Pancreas (tissue), 10 donors: ENCODE data around the gene GOLGA6L7. TPM values are rescaled to one million over a fixed set of nuclear protein-coding genes. Genes with fewer than 3 reads are reported as not detected.
"Not testable (repeated sequence)": the region's sequence is repeated elsewhere in the genome, so short reads cannot be mapped to it uniquely, and the experiment has no call there.

Experiments used
- ATAC-seq, 4 donors: fragments of 200-7000 bp; cut with Tn5 transposase; one replicate each; pipeline versions ENCODE4 v1.8.0 to v1.9.1; 2020; ENCODE audit warnings: mild to moderate bottlenecking in 4 of 4, moderate library complexity in 4 of 4
- DNase-seq, 6 donors: peaks; one replicate each; pipeline ENCODE4 v3.0.0-alpha.2; 2020
- FAIRE-seq: peaks from 2 replicates; lab custom pipeline; 2012; peaks lifted over from hg19 to GRCh38; lab: Jason Lieb, UNC
- H3K27ac ChIP-seq, 4 donors: fragments of 200-600 bp; sonication (generic); 1 replicate in 3 of 4; 2 replicates in 1 of 4; pipeline versions ENCODE4 v1.5.0 to v1.8.0; 2020
- H3K27me3 ChIP-seq, 4 donors: fragments of 200-600 bp; one replicate each; pipeline ENCODE4 v1.8.0; 2021
- H3K36me3 ChIP-seq, 3 donors: fragments of 200-600 bp; sonication (generic) in 1 of 3; one replicate each; pipeline versions ENCODE4 v1.5.0 to v1.8.0; 2020 to 2021
- H3K4me1 ChIP-seq, 3 donors: fragments of 200-600 bp; one replicate each; pipeline ENCODE4 v1.8.0; 2021
- H3K4me3 ChIP-seq, 4 donors: fragments of 200-600 bp; sonication (generic) in 2 of 4; one replicate each; pipeline versions ENCODE4 v1.5.0 to v1.8.0; 2020 to 2021
- H3K9me3 ChIP-seq, 4 donors: fragments of 200-600 bp; one replicate each; pipeline ENCODE4 v1.8.0; 2021
- WGBS, 2 donors: extraction: QIAGEN DNeasy Blood & Tissue Kit; methylation state at CpG; one replicate each; pipeline ENCODE4 v1.1.7; 2013; 5-methylcytosine and 5-hydroxymethylcytosine counted together
- intact Hi-C, 3 donors: fragments of 100-400 bp; cut with DNase I; formaldehyde crosslinking; loops; one replicate each; pipeline versions ENCODE4 v1.11.1 to v1.14.2; 2022
- polyA plus RNA-seq, 2 donors: library from polyadenylated mRNA; stranded (reverse); fragments of 200-250 nt; gene quantifications; one replicate each; pipeline ENCODE4 v1.2.3, GENCODE V29; 2013
- total RNA-seq, 6 donors: library from RNA; stranded (reverse); fragmentation: NEBNext Ultra II Directional in 4 of 6; extraction: Animal tissue kit (Norgen Biotek cat#: 25700) in 4 of 6; gene quantifications; one replicate each; pipeline versions ENCODE4 v1.2.1 to v1.2.4, GENCODE V29; 2021 to 2023
- donor health status: healthy with polysubstance abuse.
- donor health status: DM: no; HTN: no; CAD: no; lungs with moderate emphysema.
- donor health status: DM: no; HTN: no; CAD: no.
- donor health status: control.
- donor health status: control.
- donor health status: Bipolar disorder and iron deficiency.
- donor health status: DM: yes; HTN: yes; CAD: no.
- donor health status: DM: no; HTN: no; CAD: no.
- donor health status: DM: no; HTN: no; CAD: no.
- donor health status: DM: yes; HTN: yes; CAD: no.

The GOLGA6L7 gene
- total and polyA plus RNA-seq, 8 donors: not detected

DNA sequence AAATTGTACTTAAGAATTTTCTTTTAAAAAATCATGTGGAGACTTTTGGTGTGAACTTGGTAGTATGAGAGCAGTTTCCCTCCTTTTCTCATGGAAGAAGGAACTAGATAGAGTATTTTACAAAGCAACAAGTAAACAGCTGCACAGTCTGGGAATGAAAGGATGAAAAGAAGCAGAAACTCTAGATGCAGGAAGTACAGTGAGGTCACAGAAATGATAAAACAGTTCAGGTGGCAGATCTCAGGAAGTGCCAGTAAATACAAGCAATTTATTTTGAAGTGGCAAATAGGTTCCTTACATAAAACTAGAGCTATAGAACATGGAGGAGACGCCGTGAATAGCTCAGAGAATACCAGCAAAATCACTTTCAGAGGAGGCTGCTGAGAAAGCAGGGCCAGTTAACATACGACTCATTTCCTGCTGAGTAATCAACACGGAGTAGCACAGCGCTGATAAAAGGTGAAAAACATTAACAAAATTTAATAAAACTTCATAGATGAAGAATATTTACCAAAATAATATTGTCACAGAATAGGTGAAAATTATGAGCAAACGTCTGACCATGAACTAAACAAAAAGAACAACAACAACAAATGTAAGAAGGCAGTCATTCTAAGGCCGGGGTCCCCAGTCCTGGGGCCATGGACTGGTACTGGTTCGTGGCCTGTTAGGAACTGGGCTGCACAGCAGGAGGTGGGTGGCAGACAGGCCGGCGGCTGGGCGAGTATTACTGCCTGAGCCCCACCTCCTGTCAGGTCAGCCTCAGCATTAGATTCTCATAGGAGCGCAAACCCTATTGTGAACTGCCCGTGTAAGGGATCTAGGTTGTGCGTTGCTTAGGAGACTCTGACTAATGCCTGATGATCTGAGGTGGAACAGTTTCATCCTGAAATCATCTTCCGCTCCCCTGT lies 29.2 kb downstream of the GOLGA6L7 start:
- H3K27ac ChIP-seq, DNase-seq, H3K27me3 ChIP-seq, FAIRE-seq, H3K9me3 ChIP-seq, H3K4me3 ChIP-seq, intact Hi-C loops, H3K36me3 ChIP-seq, H3K4me1 ChIP-seq: not testable (repeated sequence)
- peak in 1 of 4 donors; percentile 16 for ATAC-seq
- WGBS, 2 donors: 74 to 75% methylated on average over 10 of the region's 15 CpGs

- H3K9me3 ChIP-seq, DNase-seq, FAIRE-seq, H3K4me3 ChIP-seq, intact Hi-C loops, H3K4me1 ChIP-seq, H3K27me3 ChIP-seq, H3K27ac ChIP-seq, ATAC-seq, H3K36me3 ChIP-seq: not testable (repeated sequence)
- WGBS, 2 donors: 71 to 100% methylated on average over 2 of the region's 3 CpGs
Measured at GRCh38 chr15:28818168-28818567, 30.3 kb downstream of the GOLGA6L7 start.

DNA sequence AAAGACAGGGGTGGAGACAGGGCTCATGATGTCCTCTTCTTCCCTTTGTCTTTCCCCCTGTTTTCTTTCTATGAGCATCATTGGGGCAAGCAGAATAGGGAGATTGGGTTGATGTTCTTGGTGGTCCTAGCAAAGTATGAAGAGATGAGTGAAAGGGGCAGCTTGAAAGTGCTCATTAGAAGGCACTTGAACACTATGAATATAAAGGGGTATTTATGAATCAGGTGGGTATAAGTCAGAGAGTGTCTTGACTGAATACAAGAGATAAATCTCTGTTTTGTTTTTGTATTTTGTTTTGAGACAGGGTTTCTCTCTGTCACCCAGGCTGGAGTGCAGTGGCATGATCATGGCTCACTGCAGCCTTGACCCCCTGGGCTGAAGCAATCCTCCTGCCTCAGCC lies 34.4 kb downstream of the GOLGA6L7 start:
- FAIRE-seq, DNase-seq, H3K4me1 ChIP-seq, H3K27me3 ChIP-seq, H3K27ac ChIP-seq, H3K4me3 ChIP-seq, ATAC-seq, H3K9me3 ChIP-seq, H3K36me3 ChIP-seq, intact Hi-C loops: not testable (repeated sequence)

DNA sequence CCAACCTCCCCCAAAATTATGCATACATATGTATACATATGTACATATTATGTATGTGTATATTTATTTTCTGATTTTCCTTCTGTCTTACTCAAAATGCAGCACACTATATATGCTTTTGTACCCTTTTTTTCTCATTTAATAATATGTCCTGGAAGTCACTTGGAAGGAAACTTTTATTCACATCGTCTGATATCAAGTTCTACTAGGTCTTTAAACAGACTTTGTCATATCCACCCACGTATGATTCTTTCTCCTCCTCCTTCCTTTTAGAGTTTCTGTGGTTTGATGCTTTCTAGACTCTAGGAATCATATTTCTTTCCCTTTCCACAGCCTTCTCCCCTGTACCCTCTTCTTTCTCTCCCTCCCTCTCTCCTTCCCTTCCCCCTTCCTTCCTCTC lies 35.1 kb downstream of the GOLGA6L7 start:
- 36 to 42% methylated on average over 1 of the region's 2 CpGs for WGBS, 2 donors
- H3K9me3 ChIP-seq, ATAC-seq, H3K27me3 ChIP-seq, DNase-seq, H3K27ac ChIP-seq, FAIRE-seq, H3K4me1 ChIP-seq, H3K4me3 ChIP-seq, H3K36me3 ChIP-seq, intact Hi-C loops: not testable (repeated sequence)

DNA sequence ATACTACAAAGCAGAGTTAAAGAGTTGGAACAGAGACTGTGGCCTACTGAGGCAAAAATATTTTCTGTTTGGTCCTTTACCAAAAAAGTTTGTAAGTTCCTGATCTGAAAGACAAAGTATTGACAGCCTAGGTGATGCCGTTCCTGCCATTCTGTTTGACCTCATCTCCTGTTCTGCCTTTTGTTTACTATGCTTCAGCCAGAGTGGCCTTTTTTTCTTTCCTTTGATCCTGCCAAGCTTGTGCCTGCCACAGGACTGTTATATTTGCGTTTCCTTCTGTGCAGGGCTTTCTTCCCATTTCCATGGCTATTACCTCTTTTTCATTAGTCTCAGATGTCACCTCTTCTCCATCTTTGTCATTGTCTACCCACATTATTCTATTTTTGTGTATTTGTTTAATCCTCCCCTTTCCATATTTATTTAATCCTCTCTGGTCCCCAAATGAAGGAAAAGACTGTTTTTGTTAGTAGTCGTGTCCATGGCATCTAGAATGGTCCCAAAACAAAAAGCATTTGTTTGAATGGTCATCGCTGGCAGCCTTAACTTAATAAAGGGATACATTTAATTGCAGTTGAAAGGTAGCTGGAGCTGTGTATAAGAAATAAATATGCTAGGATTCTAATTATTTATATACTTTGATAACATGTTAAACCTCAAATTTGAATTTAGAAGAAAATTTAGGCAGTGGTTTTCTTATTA lies 36.4 kb downstream of the GOLGA6L7 start:
- H3K9me3 ChIP-seq, DNase-seq, H3K4me1 ChIP-seq, intact Hi-C loops, H3K4me3 ChIP-seq, H3K27me3 ChIP-seq, ATAC-seq, H3K36me3 ChIP-seq, FAIRE-seq, H3K27ac ChIP-seq: not testable (repeated sequence)
- 69 to 80% methylated on average over 4 of the region's 4 CpGs for WGBS, 2 donors

GRCh38 chr15:28810444-28810843 lies 38.0 kb downstream of the GOLGA6L7 start:
- H3K27ac ChIP-seq, DNase-seq, ATAC-seq, H3K4me1 ChIP-seq, intact Hi-C loops, H3K27me3 ChIP-seq, H3K9me3 ChIP-seq, H3K36me3 ChIP-seq, FAIRE-seq, H3K4me3 ChIP-seq: not testable (repeated sequence)
- WGBS, 2 donors: 88% methylated on average over 1 of the region's 1 CpG

- H3K4me3 ChIP-seq, H3K4me1 ChIP-seq, H3K27me3 ChIP-seq, ATAC-seq, H3K27ac ChIP-seq, FAIRE-seq, intact Hi-C loops, H3K36me3 ChIP-seq, H3K9me3 ChIP-seq, DNase-seq: not testable (repeated sequence)
- 56 to 68% methylated on average over 5 of the region's 5 CpGs for WGBS, 2 donors
Measured at GRCh38 chr15:28808136-28808535, 40.3 kb downstream of the GOLGA6L7 start.

GRCh38 chr15:28800366-28800765 lies 48.1 kb downstream of the GOLGA6L7 start:
- H3K9me3 ChIP-seq, ATAC-seq, H3K27ac ChIP-seq, DNase-seq, H3K27me3 ChIP-seq, intact Hi-C loops, H3K36me3 ChIP-seq, H3K4me3 ChIP-seq, FAIRE-seq, H3K4me1 ChIP-seq: not testable (repeated sequence)
- WGBS, 2 donors: 50 to 63% methylated on average over 2 of the region's 2 CpGs

DNA sequence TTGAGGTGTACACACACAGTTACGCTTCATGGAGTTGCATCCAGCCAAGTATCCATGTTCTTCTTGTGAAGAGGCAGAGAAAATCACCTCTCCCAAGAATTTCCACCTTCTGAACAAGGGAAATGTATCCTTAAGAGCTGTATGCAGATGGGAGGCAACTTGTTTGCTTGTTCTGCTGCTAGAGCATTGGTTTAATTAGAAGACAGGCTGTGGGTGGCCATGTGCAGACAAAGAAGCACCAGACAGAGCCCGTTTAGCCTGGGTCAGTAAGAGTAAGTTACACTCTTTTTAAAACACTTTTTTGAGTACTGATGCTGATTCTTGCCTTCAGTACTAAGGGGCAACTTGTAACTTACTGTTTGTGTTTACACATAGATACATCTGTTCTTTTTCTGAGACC lies 50.2 kb downstream of the GOLGA6L7 start:
- ATAC-seq, H3K4me1 ChIP-seq, H3K4me3 ChIP-seq, H3K27me3 ChIP-seq, FAIRE-seq, H3K27ac ChIP-seq, DNase-seq, intact Hi-C loops, H3K36me3 ChIP-seq, H3K9me3 ChIP-seq: not testable (repeated sequence)
- 72 to 97% methylated on average over 1 to 2 of the region's 2 CpGs for WGBS, 2 donors

DNA sequence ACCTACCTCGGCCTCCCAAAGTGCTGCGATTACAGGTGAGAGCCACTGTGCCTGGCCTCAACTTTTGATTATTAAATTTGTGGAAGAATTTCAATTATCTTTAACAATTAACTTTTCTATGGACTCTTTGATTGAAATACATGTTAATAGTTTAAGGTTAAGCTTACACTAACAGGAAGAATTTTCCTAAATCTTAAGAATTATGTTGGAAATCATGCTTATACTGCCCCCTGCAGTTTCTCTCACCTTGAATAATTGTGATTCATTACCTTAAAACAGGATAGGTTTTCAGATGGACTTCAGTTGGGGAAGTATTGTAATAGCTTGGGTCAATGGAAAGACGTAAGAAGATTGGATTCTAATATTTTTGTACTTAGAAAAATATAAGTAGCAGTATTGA lies 54.2 kb downstream of the GOLGA6L7 start:
- H3K4me3 ChIP-seq, ATAC-seq, DNase-seq, H3K27me3 ChIP-seq, H3K27ac ChIP-seq, H3K9me3 ChIP-seq, H3K36me3 ChIP-seq, intact Hi-C loops, FAIRE-seq, H3K4me1 ChIP-seq: not testable (repeated sequence)
- WGBS, 2 donors: 74 to 76% methylated on average over 3 of the region's 3 CpGs
